ENCODE results near the gene NECTIN1. TPM values are rescaled to one million over a fixed set of nuclear protein-coding genes. Genes with fewer than 3 reads are reported as not detected.
A peak's percentile ranks its signal among the peaks of the same experiment; 100 is the strongest.
"Not testable (repeated sequence)": the region's sequence is repeated elsewhere in the genome, so short reads cannot be mapped to it uniquely, and the experiment has no call there.

Gene NECTIN1
- polyA plus RNA-seq, 3 donors, result 32.3 to 43.4 (median 34.9) TPM

- no peak for DNase-seq (ENCODE audit: extremely low read depth in 1 of 11, low read depth in 9 of 11, low spot score in 4 of 11)
Observed at GRCh38 chr11:119618208-119618909, 110.6 kb downstream of the NECTIN1 start.

GRCh38 chr11:119617340-119617713, 111.7 kb downstream of the NECTIN1 start:
- DNase-seq (ENCODE audit: extremely low read depth in 1 of 11, low read depth in 9 of 11, low spot score in 4 of 11), result no peak

GRCh38 chr11:119616586-119617339, 112.2 kb downstream of the NECTIN1 start:
- DNase-seq (ENCODE audit: extremely low read depth in 1 of 11, low read depth in 9 of 11, low spot score in 4 of 11), result no peak

GRCh38 chr11:119615882-119616196, 113.2 kb downstream of the NECTIN1 start:
- no peak for DNase-seq (ENCODE audit: extremely low read depth in 1 of 11, low read depth in 9 of 11, low spot score in 4 of 11)

GRCh38 chr11:119615003-119615881, 113.8 kb downstream of the NECTIN1 start:
- peak in 2 of 11 donors; percentile 26 to 43 for DNase-seq (ENCODE audit: extremely low read depth in 1 of 11, low read depth in 9 of 11, low spot score in 4 of 11)

GRCh38 chr11:119614222-119615002, 114.6 kb downstream of the NECTIN1 start:
- no peak for DNase-seq (ENCODE audit: extremely low read depth in 1 of 11, low read depth in 9 of 11, low spot score in 4 of 11)

- no peak for DNase-seq (ENCODE audit: extremely low read depth in 1 of 11, low read depth in 9 of 11, low spot score in 4 of 11)
Observed at GRCh38 chr11:119612814-119613213, 116.2 kb downstream of the NECTIN1 start.

GRCh38 chr11:119610836-119611426, 118.1 kb downstream of the NECTIN1 start:
- no peak for DNase-seq (ENCODE audit: extremely low read depth in 1 of 11, low read depth in 9 of 11, low spot score in 4 of 11)

- DNase-seq (ENCODE audit: extremely low read depth in 1 of 11, low read depth in 9 of 11, low spot score in 4 of 11), result no peak
Observed at GRCh38 chr11:119608781-119609180, 120.2 kb downstream of the NECTIN1 start.

GRCh38 chr11:119608201-119608600, 120.8 kb downstream of the NECTIN1 start:
- no peak for DNase-seq (ENCODE audit: extremely low read depth in 1 of 11, low read depth in 9 of 11, low spot score in 4 of 11)

GRCh38 chr11:119607726-119608125, 121.3 kb downstream of the NECTIN1 start:
- no peak for DNase-seq (ENCODE audit: extremely low read depth in 1 of 11, low read depth in 9 of 11, low spot score in 4 of 11)

- no peak for DNase-seq (ENCODE audit: extremely low read depth in 1 of 11, low read depth in 9 of 11, low spot score in 4 of 11)
Observed at GRCh38 chr11:119605137-119605665, 123.8 kb downstream of the NECTIN1 start.

- no peak for DNase-seq (ENCODE audit: extremely low read depth in 1 of 11, low read depth in 9 of 11, low spot score in 4 of 11)
Observed at GRCh38 chr11:119602745-119603373, 126.1 kb downstream of the NECTIN1 start.

- no peak for DNase-seq (ENCODE audit: extremely low read depth in 1 of 11, low read depth in 9 of 11, low spot score in 4 of 11)
Observed at GRCh38 chr11:119599864-119600541, 129.0 kb downstream of the NECTIN1 start.

GRCh38 chr11:119595941-119596340, 133.1 kb downstream of the NECTIN1 start:
- not testable (repeated sequence) for DNase-seq (ENCODE audit: extremely low read depth in 1 of 11, low read depth in 9 of 11, low spot score in 4 of 11)

GRCh38 chr11:119594639-119595249, 134.3 kb downstream of the NECTIN1 start:
- no peak for DNase-seq (ENCODE audit: extremely low read depth in 1 of 11, low read depth in 9 of 11, low spot score in 4 of 11)

GRCh38 chr11:119593346-119593745, 135.7 kb downstream of the NECTIN1 start:
- DNase-seq (ENCODE audit: extremely low read depth in 1 of 11, low read depth in 9 of 11, low spot score in 4 of 11), result no peak

All from renal cortex interstitium (tissue), 11 donors.